A549 (cell line): ENCODE measurements around the gene TXNRD1. TPM values are rescaled to one million over a fixed set of nuclear protein-coding genes. Genes with fewer than 3 reads are reported as not detected.

Experiments used
- ATAC-seq, 2 experiments: fragments of 200-7000 bp in 1 of 2; fragments of >200 bp in 1 of 2; cut with Nextera tagmentation in 1 of 2; cut with Tn5 transposase in 1 of 2; 3 replicates each; pipeline versions ENCODE4 v1.8.0 to v1.9.1; 2018 to 2020; ENCODE audit warnings: mild to moderate bottlenecking in 1 of 2, moderate library complexity in 1 of 2
- CTCF ChIA-PET: fragments of 300-600 bp; sonication (Branson Sonifier 250); formaldehyde crosslinking; extraction: SDS; loops from one replicate; lab custom pipeline; 2021; ENCODE audit warnings: antibody characterized with exemption, inconsistent platforms; lab: Yijun Ruan, JAX
- POLR2A ChIA-PET: fragments of 350-600 bp; formaldehyde crosslinking; extraction: SDS; loops from one replicate; lab custom pipeline; 2021; ENCODE audit warnings: antibody characterized with exemption, inconsistent platforms; lab: Yijun Ruan, JAX
- DNase-seq, 2 experiments: peaks; one replicate each; pipeline versions ENCODE4 v3.0.0 to v3.0.0-alpha.2; 2011 to 2016; ENCODE audit warnings: low read depth in 1 of 2, low spot score in 1 of 2
- FAIRE-seq: peaks from 2 replicates; lab custom pipeline; 2011; peaks lifted over from hg19 to GRCh38; lab: Jason Lieb, UNC
- H3K27ac ChIP-seq, 2 experiments: fragments of >200 bp; sonication (Bioruptor Twin); formaldehyde crosslinking; 3 replicates each; pipeline ENCODE4 v1.5.1; 2016 to 2017
- H3K4me1 ChIP-seq: fragments of >200 bp; sonication (Bioruptor Twin); formaldehyde crosslinking; 3 replicates; pipeline ENCODE4 v1.6.1; 2016
- H3K4me2 ChIP-seq: fragments of >200 bp; sonication (Bioruptor Twin); formaldehyde crosslinking; 3 replicates; pipeline ENCODE4 v1.6.1; 2016
- H3K4me3 ChIP-seq: fragments of >200 bp; sonication (Bioruptor Twin); formaldehyde crosslinking; 3 replicates; pipeline ENCODE4 v1.5.1; 2016
- H3K9me3 ChIP-seq: fragments of >200 bp; sonication (Bioruptor Twin); formaldehyde crosslinking; 3 replicates; pipeline ENCODE4 v1.6.1; 2016
- CBX2 ChIP-seq: fragments of 200-600 bp; sonication (generic); IDR thresholded peaks from 2 replicates; pipeline ENCODE4 v1.6.1; 2016; ENCODE audit warnings: low read depth, mild to moderate bottlenecking, borderline replicate concordance
- CEBPB ChIP-seq, 2 experiments: fragments of >200 bp in 1 of 2; sonication (Bioruptor Twin) in 1 of 2; formaldehyde crosslinking in 1 of 2; IDR thresholded peaks; 2 replicates each; pipeline ENCODE4 v1.6.1; 2012 to 2016
- CHD2 ChIP-seq: fragments of 150-350 bp; IDR thresholded peaks from 2 replicates; pipeline ENCODE4 v1.6.1; 2014; ENCODE audit warnings: low read length; ENCODE audit not compliant: partially characterized antibody
- E2F6 ChIP-seq: IDR thresholded peaks from 2 replicates; pipeline ENCODE4 v1.6.1; 2012; ENCODE audit warnings: low read depth, borderline replicate concordance
- EHF ChIP-seq: fragments of 250-450 bp; sonication (Bioruptor Pico); IDR thresholded peaks from 2 replicates; pipeline ENCODE4 v1.5.0; 2020; ENCODE audit warnings: mild to moderate bottlenecking
- EP300 ChIP-seq, 2 experiments: fragments of >200 bp; sonication (Bioruptor Twin); formaldehyde crosslinking; IDR thresholded peaks; 2 replicates in 1 of 2; 3 replicates in 1 of 2; pipeline ENCODE4 v1.6.1; 2016 to 2017
- ESRRA ChIP-seq: fragments of 150-350 bp; IDR thresholded peaks from 2 replicates; pipeline ENCODE4 v1.6.1; 2014; ENCODE audit warnings: mild to moderate bottlenecking, low read length, borderline replicate concordance
- FOSB ChIP-seq: fragments of 250-450 bp; sonication (Bioruptor Pico); IDR thresholded peaks from 2 replicates; pipeline ENCODE4 v1.5.0; 2020; ENCODE audit warnings: mild to moderate bottlenecking, moderate library complexity
- FOSL2 ChIP-seq, 2 experiments: fragments of 450-650 bp in 1 of 2; fragments of >200 bp in 1 of 2; sonication (Bioruptor Twin) in 1 of 2; formaldehyde crosslinking; IDR thresholded peaks; 2 replicates each; pipeline versions ENCODE4 v1.5.0 to v1.6.1; 2016 to 2020; ENCODE audit warnings: mild to moderate bottlenecking in 1 of 2, moderate library complexity in 1 of 2
- FOXS1 ChIP-seq: fragments of 250-450 bp; sonication (Bioruptor Pico); IDR thresholded peaks from 2 replicates; pipeline ENCODE4 v1.5.0; 2020; ENCODE audit warnings: mild to moderate bottlenecking, moderate library complexity
- HDAC2 ChIP-seq: fragments of 200-600 bp; sonication (generic); IDR thresholded peaks from 2 replicates; pipeline ENCODE4 v1.6.1; 2016
- HES2 ChIP-seq: fragments of >200 bp; sonication (Bioruptor Twin); formaldehyde crosslinking; IDR thresholded peaks from 2 replicates; pipeline ENCODE4 v1.6.1; 2016
- HMGXB4 ChIP-seq: fragments of 250-450 bp; sonication (Bioruptor Pico); IDR thresholded peaks from 2 replicates; pipeline ENCODE4 v1.5.0; 2021; ENCODE audit warnings: mild to moderate bottlenecking, moderate library complexity, borderline replicate concordance
- HOXB13 ChIP-seq: fragments of 250-450 bp; sonication (Bioruptor Pico); IDR thresholded peaks from 2 replicates; pipeline ENCODE4 v1.5.0; 2020; ENCODE audit warnings: low read depth, mild to moderate bottlenecking, moderate library complexity
- JUN ChIP-seq, 2 experiments: fragments of >200 bp; sonication (Bioruptor Twin); formaldehyde crosslinking; IDR thresholded peaks; 2 replicates in 1 of 2; 3 replicates in 1 of 2; pipeline ENCODE4 v1.6.1; 2016 to 2017
- JUNB ChIP-seq: fragments of >200 bp; sonication (Bioruptor Twin); formaldehyde crosslinking; IDR thresholded peaks from 2 replicates; pipeline ENCODE4 v1.6.1; 2016
- KDM1A ChIP-seq: fragments of 200-600 bp; sonication (generic); IDR thresholded peaks from 2 replicates; pipeline ENCODE4 v1.6.1; 2016; ENCODE audit warnings: low read depth, mild to moderate bottlenecking
- MYC ChIP-seq: IDR thresholded peaks from 2 replicates; pipeline ENCODE4 v1.6.1; 2012; ENCODE audit warnings: mild to moderate bottlenecking, inconsistent platforms, low read length, improper control_type of control experiment, borderline replicate concordance
- NFE2L2 ChIP-seq: fragments of 150-350 bp; conservative IDR thresholded peaks from 2 replicates; pipeline ENCODE4 v1.6.1; 2014; ENCODE audit warnings: low read length
- NR3C1 ChIP-seq: fragments of >200 bp; sonication (Bioruptor Twin); formaldehyde crosslinking; IDR thresholded peaks from 3 replicates; pipeline ENCODE4 v1.6.1; 2017
- PHF8 ChIP-seq: fragments of 200-600 bp; sonication (generic); IDR thresholded peaks from 2 replicates; pipeline ENCODE4 v1.6.1; 2016; ENCODE audit warnings: low read depth, mild to moderate bottlenecking, antibody characterized with exemption, moderate library complexity, borderline replicate concordance
- POLR2AphosphoS2 ChIP-seq: conservative IDR thresholded peaks from 2 replicates; pipeline ENCODE4 v1.6.1; 2012; ENCODE audit warnings: low read length, improper control_type of control experiment, inconsistent platforms
- RARB ChIP-seq: fragments of 250-450 bp; sonication (Bioruptor Pico); IDR thresholded peaks from 2 replicates; pipeline ENCODE4 v1.8.0; 2021; ENCODE audit warnings: mild to moderate bottlenecking, moderate library complexity
- RCOR1 ChIP-seq: fragments of 150-350 bp; IDR thresholded peaks from 2 replicates; pipeline ENCODE4 v1.6.1; 2014; ENCODE audit warnings: antibody characterized with exemption, low read length, low read depth
- REST ChIP-seq: fragments of 200-600 bp; sonication (generic); IDR thresholded peaks from 2 replicates; pipeline ENCODE4 v1.6.1; 2016; ENCODE audit warnings: antibody characterized with exemption, mild to moderate bottlenecking, moderate library complexity
- RNF2 ChIP-seq: fragments of 200-600 bp; sonication (generic); IDR thresholded peaks from 2 replicates; pipeline ENCODE4 v1.6.1; 2016; ENCODE audit warnings: low read depth, mild to moderate bottlenecking, antibody characterized with exemption, moderate library complexity, borderline replicate concordance
- SMC3 ChIP-seq: fragments of >200 bp; sonication (Bioruptor Twin); formaldehyde crosslinking; IDR thresholded peaks from 3 replicates; pipeline ENCODE4 v1.6.1; 2018; ENCODE audit warnings: inconsistent platforms
- SREBF2 ChIP-seq: fragments of 450-650 bp; IDR thresholded peaks from 2 replicates; pipeline ENCODE4 v1.6.1; 2014; ENCODE audit warnings: mild to moderate bottlenecking, moderate library complexity
- TFCP2L1 ChIP-seq: fragments of 250-450 bp; sonication (Bioruptor Pico); IDR thresholded peaks from 2 replicates; pipeline ENCODE4 v1.5.0; 2021; ENCODE audit warnings: mild to moderate bottlenecking
- TP53 ChIP-seq: fragments of 250-450 bp; sonication (Bioruptor Pico); IDR thresholded peaks from 2 replicates; pipeline ENCODE4 v1.5.0; 2021; ENCODE audit warnings: mild to moderate bottlenecking, moderate library complexity
- USF2 ChIP-seq: fragments of 450-650 bp; IDR thresholded peaks from 2 replicates; pipeline ENCODE4 v1.6.1; 2014; ENCODE audit warnings: antibody characterized with exemption
- ZC3H11A ChIP-seq: fragments of 450-650 bp; IDR thresholded peaks from 2 replicates; pipeline ENCODE4 v1.6.1; 2014; ENCODE audit warnings: antibody characterized with exemption, mild to moderate bottlenecking
- ZFP36 ChIP-seq: fragments of 450-650 bp; IDR thresholded peaks from 2 replicates; pipeline ENCODE4 v1.6.1; 2014; ENCODE audit warnings: borderline replicate concordance; ENCODE audit not compliant: partially characterized antibody
- ZSCAN20 ChIP-seq: fragments of 250-450 bp; sonication (Bioruptor Pico); IDR thresholded peaks from 2 replicates; pipeline ENCODE4 v1.8.0; 2022; ENCODE audit warnings: mild to moderate bottlenecking, moderate library complexity
- WGBS: methylation state at CpG from one replicate; pipeline ENCODE4 v1.1.6; 2017; ENCODE audit errors: missing lambda C conversion rate; 5-methylcytosine and 5-hydroxymethylcytosine counted together
- polyA plus RNA-seq, 4 experiments: library from polyadenylated mRNA; depleted of rRNA in 3 of 4; stranded (reverse); fragments of >200 nt; fragmentation: RNase III in 1 of 4; extraction: RNeasy Plus Mini Kit Qiagen cat#74134 plus additional on column Dnase treatment in 1 of 4; gene quantifications; 2 replicates in 3 of 4; 3 replicates in 1 of 4; pipeline ENCODE4 v1.2.3, GENCODE V29; 2011 to 2017

Gene TXNRD1
- polyA plus RNA-seq, 2 of the 4 experiments (the other 2 are of a cell fraction): 899 to 1,230 TPM

GRCh38 chr12:104295954-104296353 lies 80.4 kb downstream of the TXNRD1 start (continued):
- TF ChIP-seq RCOR1 (no peak), ZSCAN20 (no peak), EP300 (IDR thresholded peaks at IDR 0.05) (no peak), FOSL2 (IDR thresholded peaks at IDR 0.05) (no peak), FOSL2 (CRISPR knock-in tag; IDR thresholded peaks at IDR 0.05) (no peak; the same call in 1 of the 2 replicates), CHD2 (no peak), RARB (0 out of 2 replicates have a peak, but pooled peaks have one; percentile 61)

- CTCF ChIA-PET: interaction anchor here (13.7 kb wide), 1 partner anchor 78 kb away, joined by 155 read pairs; the partner anchor contains the start of gene TXNRD1
- 5% methylated on average over 4 of the region's 4 CpGs for WGBS
- peaks cover 85% of the 10 kb centered on the region for H3K4me1 ChIP-seq
- FAIRE-seq (no peak), ATAC-seq (no peak), DNase-seq (peak in 1 of 2 experiments; percentile 51)
- H3K4me3 ChIP-seq: peak overlapping the region; percentile 68
- POLR2A ChIA-PET: interaction anchor here (0.6 to 8.6 kb wide), 4 partner anchors 7 to 81 kb away, joined by 4 to 89 read pairs (median 16); partner anchors contain the start of gene TXNRD1
- peak overlapping the region; percentile 97 for H3K4me2 ChIP-seq
- no peaks in the 10 kb centered on the region for H3K9me3 ChIP-seq
- H3K27ac ChIP-seq: peak overlapping the region; percentile 94 to 98; a peak in 5 of 6 replicates
- TF ChIP-seq SMC3 (no peak), JUN (IDR thresholded peaks at IDR 0.05) (no peak; a peak in 2 of 5 replicates), CBX2 (no peak), JUNB (no peak), POLR2AphosphoS2 (peak; percentile 97), TP53 (CRISPR knock-in tag) (peak; percentile 97), HDAC2 (no peak), CEBPB (IDR thresholded peaks at IDR 0.05) (no peak), TFCP2L1 (CRISPR knock-in tag) (peak; percentile 95), PHF8 (no peak), NFE2L2 (no peak), KDM1A (no peak), HMGXB4 (peak; percentile 59), HOXB13 (no peak), FOSB (CRISPR knock-in tag) (peak; percentile 96), MYC (no peak), RNF2 (no peak), E2F6 (no peak), SREBF2 (no peak), ESRRA (no peak), FOXS1 (CRISPR knock-in tag) (no peak), NR3C1 (no peak), ZC3H11A (no peak), ZFP36 (no peak), HES2 (no peak), EHF (CRISPR knock-in tag) (peak; percentile 64; the same call in 1 of the 2 replicates), USF2 (no peak), REST (peak; percentile 30; the same call in 1 of the 2 replicates)
Measured at GRCh38 chr12:104296718-104297117, 81.1 kb downstream of the TXNRD1 start.
